HCT116 (cell line): ENCODE measurements around the gene COASY. TPM values are rescaled to one million over a fixed set of nuclear protein-coding genes. Genes with fewer than 3 reads are reported as not detected.

Experiments
- ATAC-seq: fragments of 200-7000 bp; cut with Tn5 transposase; 2 replicates; pipeline ENCODE4 v1.9.1; 2020; ENCODE audit warnings: mild to moderate bottlenecking, moderate library complexity
- BruUV-seq: library from RNA; stranded (reverse); fragments of 400-500 nt; replicated peaks from 2 replicates; lab custom pipeline; 2021; lab: Mats Ljungman, UMichigan
- CTCF ChIA-PET: fragments of 300-600 bp; sonication (Branson Sonifier 250); formaldehyde crosslinking; loops from one replicate; lab custom pipeline; 2021; ENCODE audit warnings: antibody characterized with exemption; lab: Charles Lee
- POLR2A ChIA-PET: fragments of 300-600, 350-600 bp; sonication (Branson Sonifier 250); formaldehyde crosslinking; loops from one replicate; lab custom pipeline; 2021; ENCODE audit warnings: antibody characterized with exemption; lab: Charles Lee
- RAD21 ChIA-PET, 2 experiments: fragments of 300-600 bp; sonication (Branson Sonifier 250); formaldehyde crosslinking; loops; one replicate each; lab custom pipeline; 2023; ENCODE audit warnings: low total read pairs in 2 of 2; ENCODE audit not compliant: uncharacterized antibody in 2 of 2, unreplicated experiment in 2 of 2, low non-redundant PET in 1 of 2; lab: Charles Lee
- DNase-seq: peaks from one replicate; pipeline ENCODE4 v3.0.0-alpha.2; 2010; ENCODE audit warnings: low read depth, low spot score
- H2AFZ ChIP-seq: fragments of 200-600 bp; shearing (Covaris generic), sonication (generic); 2 replicates; pipeline ENCODE4 v1.6.1; 2017; ENCODE audit warnings: low read depth, mixed run types, mixed read lengths, antibody characterized with exemption, low read length; ENCODE audit not compliant: poor library complexity, severe bottlenecking
- H3K27ac ChIP-seq: 2 replicates; pipeline ENCODE4 v1.5.1; 2012; ENCODE audit warnings: low read depth, low read length
- H3K27me3 ChIP-seq: fragments of 200-600 bp; sonication (generic); 2 replicates; pipeline ENCODE4 v1.6.1; 2016; ENCODE audit warnings: mixed run types, low read length, mixed read lengths; ENCODE audit not compliant: insufficient read depth
- H3K36me3 ChIP-seq, 2 experiments: fragments of 200-500 bp in 1 of 2; fragments of 200-600 bp in 1 of 2; sonication (Bioruptor generic) in 1 of 2; sonication (generic) in 1 of 2; 2 replicates each; pipeline versions ENCODE4 v1.5.1 to v1.6.1; 2014 to 2016; ENCODE audit warnings: low read length in 2 of 2, inconsistent platforms in 1 of 2, mixed read lengths in 1 of 2, mixed run types in 1 of 2; ENCODE audit not compliant: insufficient read depth in 2 of 2, control insufficient read depth in 1 of 2
- H3K4me1 ChIP-seq, 2 experiments: fragments of 200-600 bp in 1 of 2; sonication (generic) in 1 of 2; 2 replicates each; pipeline versions ENCODE4 v1.5.1 to v1.6.1; 2012 to 2017; ENCODE audit warnings: low read length in 2 of 2, inconsistent platforms in 1 of 2, mild to moderate bottlenecking in 1 of 2, mixed read lengths in 1 of 2, mixed run types in 1 of 2, moderate library complexity in 1 of 2; ENCODE audit not compliant: insufficient read depth in 2 of 2, control insufficient read depth in 1 of 2
- H3K4me2 ChIP-seq: fragments of 200-600 bp; sonication (generic); 2 replicates; pipeline ENCODE4 v1.6.1; 2017; ENCODE audit warnings: mixed run types, low read length, mixed read lengths
- H3K4me3 ChIP-seq, 2 experiments: fragments of 200-600 bp in 1 of 2; sonication (generic) in 1 of 2; replicated peaks in 1 of 2; 2 replicates each; pipeline ENCODE4 v1.5.1; 2011 to 2016; ENCODE audit warnings: low read length in 2 of 2, control low read depth in 1 of 2, low read depth in 1 of 2, mild to moderate bottlenecking in 1 of 2, mixed read lengths in 1 of 2, mixed run types in 1 of 2
- H3K79me2 ChIP-seq: fragments of 200-600 bp; sonication (generic); 2 replicates; pipeline ENCODE4 v1.6.1; 2017; ENCODE audit warnings: mild to moderate bottlenecking, mixed run types, low read length, moderate library complexity, mixed read lengths; ENCODE audit not compliant: insufficient read depth
- H3K9ac ChIP-seq: fragments of 200-600 bp; sonication (generic); 2 replicates; pipeline ENCODE4 v1.6.1; 2016; ENCODE audit warnings: low read length, mixed read lengths
- H3K9me2 ChIP-seq: fragments of 200-600 bp; sonication (generic), shearing (Covaris generic); 2 replicates; pipeline ENCODE4 v1.6.1; 2017; ENCODE audit warnings: mixed run types, mild to moderate bottlenecking, moderate library complexity; ENCODE audit not compliant: insufficient read depth
- H3K9me3 ChIP-seq, 2 experiments: fragments of 200-500 bp in 1 of 2; fragments of 200-600 bp in 1 of 2; sonication (Bioruptor generic) in 1 of 2; sonication (generic) in 1 of 2; 2 replicates each; pipeline ENCODE4 v1.6.1; 2014 to 2017; ENCODE audit warnings: low read length in 2 of 2, mixed read lengths in 2 of 2, inconsistent platforms in 1 of 2, low read depth in 1 of 2, mild to moderate bottlenecking in 1 of 2, mixed run types in 1 of 2, moderate library complexity in 1 of 2; ENCODE audit not compliant: control insufficient read depth in 1 of 2, insufficient read depth in 1 of 2
- H4K20me1 ChIP-seq: fragments of 200-600 bp; sonication (generic), shearing (Covaris generic); 2 replicates; pipeline ENCODE4 v1.6.1; 2017; ENCODE audit warnings: mixed run types, mild to moderate bottlenecking, moderate library complexity; ENCODE audit not compliant: insufficient read depth
- CBX3 ChIP-seq: IDR thresholded peaks from 2 replicates; pipeline ENCODE4 v1.6.1; 2012; ENCODE audit warnings: low read depth
- ELF1 ChIP-seq: IDR thresholded peaks from 2 replicates; pipeline ENCODE4 v1.6.1; 2012; ENCODE audit warnings: low read depth, borderline replicate concordance
- FOSL1 ChIP-seq: IDR thresholded peaks from 2 replicates; pipeline ENCODE4 v1.6.1; 2012; ENCODE audit warnings: low read depth
- JUND ChIP-seq: IDR thresholded peaks from 2 replicates; pipeline ENCODE4 v1.6.1; 2012
- POLR2AphosphoS5 ChIP-seq: IDR thresholded peaks from 2 replicates; pipeline ENCODE4 v1.6.1; 2011; ENCODE audit warnings: mild to moderate bottlenecking, low read depth, low read length, moderate library complexity
- RAD21 ChIP-seq: IDR thresholded peaks from 2 replicates; pipeline ENCODE4 v1.6.1; 2012; ENCODE audit warnings: low read depth, mild to moderate bottlenecking
- SP1 ChIP-seq: IDR thresholded peaks from 2 replicates; pipeline ENCODE4 v1.6.1; 2012; ENCODE audit warnings: low read depth
- TCF7L2 ChIP-seq: IDR thresholded peaks from 2 replicates; pipeline ENCODE4 v1.7.0; 2011; ENCODE audit warnings: borderline replicate concordance, inconsistent platforms; ENCODE audit not compliant: insufficient read depth, insufficient read length; ENCODE audit errors: extremely low read depth
- intact Hi-C: fragments of 100-400 bp; cut with micrococcal nuclease; formaldehyde crosslinking; loops from 2 replicates; pipeline ENCODE4 v1.10.0; 2022
- total RNA-seq: library from RNA; stranded (reverse); gene quantifications from one replicate; pipeline ENCODE4 v1.2.1, GENCODE V29; 2021; ENCODE audit not compliant: unreplicated experiment
- TF ChIP-seq, protein P1 (sequence below): IDR thresholded peaks from 2 replicates; pipeline ENCODE4 v1.6.1; 2011; ENCODE audit warnings: mild to moderate bottlenecking, low read length, moderate library complexity; ENCODE audit not compliant: insufficient replicate concordance; ENCODE audit errors: extremely low read depth
- TF ChIP-seq, protein P2 (sequence below): IDR thresholded peaks from 2 replicates; pipeline ENCODE4 v1.6.1; 2012; ENCODE audit warnings: low read depth
- TF ChIP-seq, protein P3 (sequence below): IDR thresholded peaks from 2 replicates; pipeline ENCODE4 v1.6.1; 2012
- TF ChIP-seq, protein P4 (sequence below), 3 experiments: fragments of 200-600 bp in 1 of 3; sonication (generic) in 1 of 3; IDR thresholded peaks in 2 of 3; conservative IDR thresholded peaks in 1 of 3; 2 replicates each; pipeline ENCODE4 v1.5.1; 2012 to 2017; ENCODE audit warnings: low read depth in 2 of 3, low read length in 2 of 3, antibody characterized with exemption in 1 of 3, borderline replicate concordance in 1 of 3, control low read depth in 1 of 3, mild to moderate bottlenecking in 1 of 3, mixed read lengths in 1 of 3, mixed run types in 1 of 3, moderate library complexity in 1 of 3; ENCODE audit not compliant: insufficient read depth in 1 of 3

The COASY gene
- total RNA-seq, 1 experiment from 2014 or later, result 137 TPM

DNA sequence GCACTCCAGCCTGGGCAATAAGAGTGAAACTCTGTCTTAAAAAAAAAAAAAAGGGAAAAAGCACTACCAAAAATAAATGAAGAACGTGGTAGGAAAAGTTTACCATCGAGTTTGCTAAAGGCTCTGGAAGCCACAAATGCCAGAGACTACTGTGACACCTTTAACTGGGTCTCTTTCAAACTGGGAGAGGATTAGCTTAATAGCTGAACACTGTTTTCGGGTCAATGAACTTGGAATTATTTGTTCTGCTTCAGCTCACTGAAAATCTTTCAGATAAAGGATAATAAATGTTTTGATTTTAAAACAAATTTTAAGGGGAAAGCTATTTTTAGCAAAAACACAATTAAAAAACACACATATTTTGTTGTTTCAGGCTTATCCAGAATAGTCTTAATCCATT is 45.8 kb downstream of the COASY start:
- Histone ChIP-seq H3K4me1 (peaks cover 0 to 12% of the 10 kb centered on the region in 2 experiments; a peak in 3 of 4 replicates), H3K4me2 (peak overlapping the region; percentile 83), H3K4me3 (peak overlapping the region; percentile 85 to 94), H4K20me1 (no peaks in the 10 kb centered on the region), H3K9me2 (no peaks in the 10 kb centered on the region), H3K27ac (no peak overlapping the region), H3K27me3 (no peaks in the 10 kb centered on the region), H3K79me2 (peaks cover 84% of the 10 kb centered on the region), H3K9me3 (no peaks in the 10 kb centered on the region), H3K36me3 (peaks cover 12 to 15% of the 10 kb centered on the region in 2 experiments; a peak in 3 of 4 replicates), H3K9ac (peak overlapping the region; percentile 75), H2AFZ (no peak overlapping the region)
- no peak for DNase-seq
- no TSS peak for BruUV-seq
- RAD21 ChIA-PET, result no interaction called here
- CTCF ChIA-PET, result interaction anchor here (2.5 to 3.1 kb wide), 2 partner anchors 29 to 72 kb away, joined by 10 to 17 read pairs; no protein-coding TSS in a partner anchor
- intact Hi-C loops, result loop anchor here (2.0 kb wide), 1 partner anchor 71 kb away; no protein-coding TSS in a partner anchor
- TF ChIP-seq SP1 (no peak), FOSL1 (no peak), RAD21 (no peak), CBX3 (no peak), TCF7L2 (no peak), JUND (no peak), POLR2AphosphoS5 (no peak), ELF1 (no peak)
- TF ChIP-seq, protein P1, sequence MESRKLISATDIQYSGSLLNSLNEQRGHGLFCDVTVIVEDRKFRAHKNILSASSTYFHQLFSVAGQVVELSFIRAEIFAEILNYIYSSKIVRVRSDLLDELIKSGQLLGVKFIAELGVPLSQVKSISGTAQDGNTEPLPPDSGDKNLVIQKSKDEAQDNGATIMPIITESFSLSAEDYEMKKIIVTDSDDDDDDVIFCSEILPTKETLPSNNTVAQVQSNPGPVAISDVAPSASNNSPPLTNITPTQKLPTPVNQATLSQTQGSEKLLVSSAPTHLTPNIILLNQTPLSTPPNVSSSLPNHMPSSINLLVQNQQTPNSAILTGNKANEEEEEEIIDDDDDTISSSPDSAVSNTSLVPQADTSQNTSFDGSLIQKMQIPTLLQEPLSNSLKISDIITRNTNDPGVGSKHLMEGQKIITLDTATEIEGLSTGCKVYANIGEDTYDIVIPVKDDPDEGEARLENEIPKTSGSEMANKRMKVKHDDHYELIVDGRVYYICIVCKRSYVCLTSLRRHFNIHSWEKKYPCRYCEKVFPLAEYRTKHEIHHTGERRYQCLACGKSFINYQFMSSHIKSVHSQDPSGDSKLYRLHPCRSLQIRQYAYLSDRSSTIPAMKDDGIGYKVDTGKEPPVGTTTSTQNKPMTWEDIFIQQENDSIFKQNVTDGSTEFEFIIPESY, result no peak
- TF ChIP-seq, protein P2, sequence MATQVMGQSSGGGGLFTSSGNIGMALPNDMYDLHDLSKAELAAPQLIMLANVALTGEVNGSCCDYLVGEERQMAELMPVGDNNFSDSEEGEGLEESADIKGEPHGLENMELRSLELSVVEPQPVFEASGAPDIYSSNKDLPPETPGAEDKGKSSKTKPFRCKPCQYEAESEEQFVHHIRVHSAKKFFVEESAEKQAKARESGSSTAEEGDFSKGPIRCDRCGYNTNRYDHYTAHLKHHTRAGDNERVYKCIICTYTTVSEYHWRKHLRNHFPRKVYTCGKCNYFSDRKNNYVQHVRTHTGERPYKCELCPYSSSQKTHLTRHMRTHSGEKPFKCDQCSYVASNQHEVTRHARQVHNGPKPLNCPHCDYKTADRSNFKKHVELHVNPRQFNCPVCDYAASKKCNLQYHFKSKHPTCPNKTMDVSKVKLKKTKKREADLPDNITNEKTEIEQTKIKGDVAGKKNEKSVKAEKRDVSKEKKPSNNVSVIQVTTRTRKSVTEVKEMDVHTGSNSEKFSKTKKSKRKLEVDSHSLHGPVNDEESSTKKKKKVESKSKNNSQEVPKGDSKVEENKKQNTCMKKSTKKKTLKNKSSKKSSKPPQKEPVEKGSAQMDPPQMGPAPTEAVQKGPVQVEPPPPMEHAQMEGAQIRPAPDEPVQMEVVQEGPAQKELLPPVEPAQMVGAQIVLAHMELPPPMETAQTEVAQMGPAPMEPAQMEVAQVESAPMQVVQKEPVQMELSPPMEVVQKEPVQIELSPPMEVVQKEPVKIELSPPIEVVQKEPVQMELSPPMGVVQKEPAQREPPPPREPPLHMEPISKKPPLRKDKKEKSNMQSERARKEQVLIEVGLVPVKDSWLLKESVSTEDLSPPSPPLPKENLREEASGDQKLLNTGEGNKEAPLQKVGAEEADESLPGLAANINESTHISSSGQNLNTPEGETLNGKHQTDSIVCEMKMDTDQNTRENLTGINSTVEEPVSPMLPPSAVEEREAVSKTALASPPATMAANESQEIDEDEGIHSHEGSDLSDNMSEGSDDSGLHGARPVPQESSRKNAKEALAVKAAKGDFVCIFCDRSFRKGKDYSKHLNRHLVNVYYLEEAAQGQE, result no peak
- TF ChIP-seq, protein P3, sequence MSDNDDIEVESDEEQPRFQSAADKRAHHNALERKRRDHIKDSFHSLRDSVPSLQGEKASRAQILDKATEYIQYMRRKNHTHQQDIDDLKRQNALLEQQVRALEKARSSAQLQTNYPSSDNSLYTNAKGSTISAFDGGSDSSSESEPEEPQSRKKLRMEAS, result no peak
- TF ChIP-seq, protein P4, sequence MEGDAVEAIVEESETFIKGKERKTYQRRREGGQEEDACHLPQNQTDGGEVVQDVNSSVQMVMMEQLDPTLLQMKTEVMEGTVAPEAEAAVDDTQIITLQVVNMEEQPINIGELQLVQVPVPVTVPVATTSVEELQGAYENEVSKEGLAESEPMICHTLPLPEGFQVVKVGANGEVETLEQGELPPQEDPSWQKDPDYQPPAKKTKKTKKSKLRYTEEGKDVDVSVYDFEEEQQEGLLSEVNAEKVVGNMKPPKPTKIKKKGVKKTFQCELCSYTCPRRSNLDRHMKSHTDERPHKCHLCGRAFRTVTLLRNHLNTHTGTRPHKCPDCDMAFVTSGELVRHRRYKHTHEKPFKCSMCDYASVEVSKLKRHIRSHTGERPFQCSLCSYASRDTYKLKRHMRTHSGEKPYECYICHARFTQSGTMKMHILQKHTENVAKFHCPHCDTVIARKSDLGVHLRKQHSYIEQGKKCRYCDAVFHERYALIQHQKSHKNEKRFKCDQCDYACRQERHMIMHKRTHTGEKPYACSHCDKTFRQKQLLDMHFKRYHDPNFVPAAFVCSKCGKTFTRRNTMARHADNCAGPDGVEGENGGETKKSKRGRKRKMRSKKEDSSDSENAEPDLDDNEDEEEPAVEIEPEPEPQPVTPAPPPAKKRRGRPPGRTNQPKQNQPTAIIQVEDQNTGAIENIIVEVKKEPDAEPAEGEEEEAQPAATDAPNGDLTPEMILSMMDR (IDR thresholded peaks at IDR 0.05 in 2 of 3, conservative IDR thresholded peaks at IDR 0.05 in 1 of 3; ENCODE audit: borderline replicate concordance in 1 of 3, insufficient read depth in 1 of 3, low read depth in 2 of 3, low read length in 2 of 3), result no peak
- ATAC-seq, result no peak
- POLR2A ChIA-PET, result interaction anchor here (0.7 to 1.3 kb wide), 2 partner anchors 30 to 136 kb away, joined by 3 to 4 read pairs; partner anchors contain the start of gene PSMC3IP
